Activated CD4-positive, CD25-positive, alpha-beta regulatory T cell treated with anti-CD3 and anti-CD28 coated beads, Interleukin-2, amount 50 U/mL, for 72 hours (primary cell): ENCODE measurements around the gene ZBTB3.
A peak's percentile ranks its signal among the peaks of the same experiment; 100 is the strongest.
"Not testable (repeated sequence)": the region's sequence is repeated elsewhere in the genome, so short reads cannot be mapped to it uniquely, and the experiment has no call there.

Source experiments
- DNase-seq: peaks from one replicate; pipeline ENCODE4 v3.0.0; 2021

The ZBTB3 gene

GRCh38 chr11:62755086-62755615 is 1.2 kb upstream of the ZBTB3 start:
- DNase-seq: no peak

- no peak for DNase-seq
Observed at GRCh38 chr11:62752994-62753735, 795 bp downstream of the ZBTB3 start.

GRCh38 chr11:62752177-62752785 is 1.7 kb downstream of the ZBTB3 start:
- no peak for DNase-seq

GRCh38 chr11:62749931-62750330 is 4.0 kb downstream of the ZBTB3 start:
- DNase-seq: not testable (repeated sequence)

GRCh38 chr11:62747475-62748160 is 6.3 kb downstream of the ZBTB3 start:
- no peak for DNase-seq

GRCh38 chr11:62737196-62737595 is 16.8 kb downstream of the ZBTB3 start:
- DNase-seq: no peak

GRCh38 chr11:62732830-62733229 is 21.1 kb downstream of the ZBTB3 start:
- no peak for DNase-seq

GRCh38 chr11:62730076-62730475 is 23.9 kb downstream of the ZBTB3 start:
- not testable (repeated sequence) for DNase-seq

- peak; percentile 68 for DNase-seq
Observed at GRCh38 chr11:62728171-62728988, 25.6 kb downstream of the ZBTB3 start, which contains the start of gene TTC9C. TSS of gene TTC9C (plus strand) at chr11:62728486. CDS start at chr11:62728849, 363 bp downstream.

- DNase-seq: peak; percentile 73
Observed at GRCh38 chr11:62727872-62728170, 26.1 kb downstream of the ZBTB3 start.

GRCh38 chr11:62727165-62727871 is 26.6 kb downstream of the ZBTB3 start, which contains the start of gene HNRNPUL2:
TSS of gene HNRNPUL2 (minus strand) at chr11:62727457. CDS start at chr11:62727156, 301 bp downstream.
- DNase-seq: peak; percentile 97

GRCh38 chr11:62726915-62727164 is 27.1 kb downstream of the ZBTB3 start:
- DNase-seq: no peak

- no peak for DNase-seq
Observed at GRCh38 chr11:62726156-62726914, 27.6 kb downstream of the ZBTB3 start.

GRCh38 chr11:62725646-62726045 is 28.3 kb downstream of the ZBTB3 start:
- no peak for DNase-seq

GRCh38 chr11:62724171-62724570 is 29.8 kb downstream of the ZBTB3 start:
- DNase-seq: no peak

- no peak for DNase-seq
Observed at GRCh38 chr11:62721994-62722393, 32.0 kb downstream of the ZBTB3 start.

- DNase-seq: no peak
Observed at GRCh38 chr11:62719302-62719978, 34.5 kb downstream of the ZBTB3 start.

GRCh38 chr11:62716816-62717215 is 37.1 kb downstream of the ZBTB3 start:
- DNase-seq: no peak

GRCh38 chr11:62716206-62716605 is 37.8 kb downstream of the ZBTB3 start:
- DNase-seq: no peak

GRCh38 chr11:62715150-62716130 is 38.5 kb downstream of the ZBTB3 start:
- no peak for DNase-seq
